ENCODE results near the gene DOCK2.

- no peak for TF ChIP-seq CTCF (IDR thresholded peaks at IDR 0.05 in 2 of 3, conservative IDR thresholded peaks at IDR 0.05 in 1 of 3; ENCODE audit: insufficient read depth in 2 of 3, low read depth in 1 of 3, low read length in 3 of 3)
- no peak for TF ChIP-seq HOMEZ (CRISPR knock-in tag; IDR thresholded peaks at IDR 0.05)
- TF ChIP-seq SMC3 (conservative IDR thresholded peaks at IDR 0.05; ENCODE audit: insufficient read depth, low read depth, low read length) = no peak
- TF ChIP-seq ZBTB43 (CRISPR knock-in tag; IDR thresholded peaks at IDR 0.05) = no peak
Measured at GRCh38 chr5:169641253-169641652, 4.2 kb downstream of the DOCK2 start.

Data from K562 (cell line).